Prostate gland (tissue), 2 donors: ENCODE measurements around the gene KCNV2. TPM values are rescaled to one million over a fixed set of nuclear protein-coding genes. Genes with fewer than 3 reads are reported as not detected.
A peak's percentile ranks its signal among the peaks of the same experiment; 100 is the strongest.

Source experiments
- DNase-seq: peaks from one replicate; pipeline ENCODE4 v3.0.0-alpha.2; 2019; ENCODE audit warnings: low spot score
- H3K27ac ChIP-seq, 2 donors: fragments of 200-600 bp; sonication (generic); 2 replicates each; pipeline ENCODE4 v1.5.1; 2017 to 2019
- H3K27me3 ChIP-seq: fragments of 200-600 bp; sonication (generic); replicated peaks from 2 replicates; pipeline ENCODE4 v1.5.1; 2019; ENCODE audit not compliant: insufficient read depth
- H3K36me3 ChIP-seq, 2 donors: fragments of 200-600 bp; sonication (generic); 1 replicate in 1 of 2; 2 replicates in 1 of 2; pipeline versions ENCODE4 v1.5.1 to v1.8.1; 2017 to 2019
- H3K4me1 ChIP-seq: fragments of 200-600 bp; sonication (generic); replicated peaks from 2 replicates; pipeline ENCODE4 v1.5.1; 2019
- H3K4me3 ChIP-seq, 2 donors: fragments of 200-600 bp; sonication (generic); 2 replicates each; pipeline ENCODE4 v1.5.1; 2017 to 2019
- H3K9me3 ChIP-seq: fragments of 200-600 bp; sonication (generic); 2 replicates; pipeline ENCODE4 v1.5.1; 2017
- CTCF ChIP-seq, 4 experiments: fragments of 200-600 bp in 2 of 4; fragments of 450-650 bp in 2 of 4; sonication (generic) in 2 of 4; IDR thresholded peaks; 1 replicate in 3 of 4; 2 replicates in 1 of 4; pipeline ENCODE4 v1.5.1; 2016 to 2019; ENCODE audit warnings: antibody characterized with exemption in 4 of 4, mild to moderate bottlenecking in 2 of 4, moderate library complexity in 2 of 4
- POLR2A ChIP-seq: fragments of 450-650 bp; IDR thresholded peaks from one replicate; pipeline ENCODE4 v1.6.1; 2016; ENCODE audit warnings: antibody characterized with exemption, mild to moderate bottlenecking
- POLR2AphosphoS5 ChIP-seq: sonication (generic); formaldehyde crosslinking; IDR thresholded peaks from one replicate; pipeline ENCODE4 v1.6.1; 2017; ENCODE audit warnings: antibody characterized with exemption
- WGBS: methylation state at CpG from one replicate; pipeline ENCODE4 v1.1.5; 2018; 5-methylcytosine and 5-hydroxymethylcytosine counted together
- intact Hi-C: fragments of 100-400 bp; cut with DNase I; formaldehyde crosslinking; loops from one replicate; pipeline ENCODE4 v1.14.2; 2022
- total RNA-seq, 2 donors: library from RNA; depleted of rRNA; stranded (reverse); fragments of >200 nt; gene quantifications; one replicate each; pipeline ENCODE4 v1.1.0, GENCODE V29; 2016

Gene KCNV2
- total RNA-seq, 2 donors from 2014 or later: 1.4 TPM; not detected in 1

GRCh38 chr9:2764353-2764752 lies 47.0 kb downstream of the KCNV2 start:
- H3K9me3 ChIP-seq: no peaks in the 10 kb centered on the region
- 91% methylated on average over 4 of the region's 4 CpGs for WGBS
- no peaks in the 10 kb centered on the region for H3K36me3 ChIP-seq
- H3K27me3 ChIP-seq: no peaks in the 10 kb centered on the region
- intact Hi-C loops: no loop called here
- H3K27ac ChIP-seq: no peak overlapping the region
- no peaks in the 10 kb centered on the region for H3K4me1 ChIP-seq
- TF ChIP-seq CTCF (IDR thresholded peaks at IDR 0.05) (no peak), POLR2AphosphoS5 (no peak), POLR2A (no peak)
- no peak for DNase-seq
- no peak overlapping the region for H3K4me3 ChIP-seq

GRCh38 chr9:2765250-2765880 lies 48.1 kb downstream of the KCNV2 start:
- 67% methylated on average over 4 of the region's 4 CpGs for WGBS
- no peak overlapping the region for H3K27ac ChIP-seq
- peak; percentile 12 for DNase-seq
- H3K4me1 ChIP-seq: no peaks in the 10 kb centered on the region
- H3K9me3 ChIP-seq: no peaks in the 10 kb centered on the region
- TF ChIP-seq POLR2AphosphoS5 (peak; percentile 21), POLR2A (no peak), CTCF (IDR thresholded peaks at IDR 0.05) (no peak)
- no peaks in the 10 kb centered on the region for H3K27me3 ChIP-seq
- H3K4me3 ChIP-seq: no peak overlapping the region
- intact Hi-C loops: no loop called here
- H3K36me3 ChIP-seq: no peaks in the 10 kb centered on the region

GRCh38 chr9:2767800-2768677 lies 50.7 kb downstream of the KCNV2 start:
- TF ChIP-seq POLR2AphosphoS5 (no peak), POLR2A (no peak), CTCF (IDR thresholded peaks at IDR 0.05) (no peak)
- WGBS: 78% methylated on average over 7 of the region's 7 CpGs

GRCh38 chr9:2771087-2771486 lies 53.8 kb downstream of the KCNV2 start:
- no peak for DNase-seq
- H3K36me3 ChIP-seq: no peaks in the 10 kb centered on the region
- 60% methylated on average over 3 of the region's 3 CpGs for WGBS
- H3K9me3 ChIP-seq: no peaks in the 10 kb centered on the region
- intact Hi-C loops: no loop called here
- H3K27ac ChIP-seq: no peak overlapping the region
- no peak overlapping the region for H3K4me3 ChIP-seq
- no peak for TF ChIP-seq POLR2A
- no peak for TF ChIP-seq CTCF (IDR thresholded peaks at IDR 0.05)
- TF ChIP-seq POLR2AphosphoS5: no peak
- H3K4me1 ChIP-seq: no peaks in the 10 kb centered on the region
- H3K27me3 ChIP-seq: no peaks in the 10 kb centered on the region

More at GRCh38 chr9:2767800-2768677, 50.7 kb downstream of the KCNV2 start:
- Histone ChIP-seq H3K4me3 (no peak overlapping the region), H3K27ac (no peak overlapping the region), H3K36me3 (no peaks in the 10 kb centered on the region), H3K9me3 (no peaks in the 10 kb centered on the region), H3K27me3 (no peaks in the 10 kb centered on the region), H3K4me1 (no peaks in the 10 kb centered on the region)
- no peak for DNase-seq
- intact Hi-C loops: no loop called here

- H3K4me1 ChIP-seq: no peaks in the 10 kb centered on the region
- no peak for TF ChIP-seq CTCF (IDR thresholded peaks at IDR 0.05)
- TF ChIP-seq POLR2A: no peak
- H3K27ac ChIP-seq: no peak overlapping the region
- no peak overlapping the region for H3K4me3 ChIP-seq
- intact Hi-C loops: no loop called here
- H3K9me3 ChIP-seq: no peaks in the 10 kb centered on the region
- H3K27me3 ChIP-seq: no peaks in the 10 kb centered on the region
- no peak for DNase-seq
- no peaks in the 10 kb centered on the region for H3K36me3 ChIP-seq
Measured at GRCh38 chr9:2771661-2772060, 54.4 kb downstream of the KCNV2 start.
